ENCODE results near the gene CREBL2. TPM values are rescaled to one million over a fixed set of nuclear protein-coding genes. Genes with fewer than 3 reads are reported as not detected.
"Not testable (repeated sequence)": the region's sequence is repeated elsewhere in the genome, so short reads cannot be mapped to it uniquely, and the experiment has no call there.

CREBL2 gene
- total RNA-seq, 1 donor, result 33.2 TPM

GRCh38 chr12:12610711-12611110 lies 965 bp upstream of the CREBL2 start:
- no peak for TF ChIP-seq CTCF (IDR thresholded peaks at IDR 0.05; ENCODE audit: insufficient read depth, low read depth, low read length)
- DNase-seq (ENCODE audit: low read depth), result no peak
- H3K4me3 ChIP-seq (ENCODE audit: low read depth, low read length), result no peak overlapping the region

- no peak for TF ChIP-seq CTCF (IDR thresholded peaks at IDR 0.05; ENCODE audit: insufficient read depth, low read depth, low read length)
- H3K4me3 ChIP-seq (ENCODE audit: low read depth, low read length), result peak overlapping the region; percentile 79
- peak; percentile 74 for DNase-seq (ENCODE audit: low read depth)
These were observed 682 bp downstream of the CREBL2 start for GRCh38 chr12:12612358-12612757.

GRCh38 chr12:12613344-12613743 lies 1.7 kb downstream of the CREBL2 start:
- no peak overlapping the region for H3K4me3 ChIP-seq (ENCODE audit: low read depth, low read length)
- no peak for DNase-seq (ENCODE audit: low read depth)
- no peak for TF ChIP-seq CTCF (IDR thresholded peaks at IDR 0.05; ENCODE audit: insufficient read depth, low read depth, low read length)

GRCh38 chr12:12614342-12614741 lies 2.7 kb downstream of the CREBL2 start:
- TF ChIP-seq CTCF (IDR thresholded peaks at IDR 0.05; ENCODE audit: insufficient read depth, low read depth, low read length), result no peak
- no peak for DNase-seq (ENCODE audit: low read depth)
- H3K4me3 ChIP-seq (ENCODE audit: low read depth, low read length), result no peak overlapping the region

- TF ChIP-seq CTCF (IDR thresholded peaks at IDR 0.05; ENCODE audit: insufficient read depth, low read depth, low read length), result no peak
- H3K4me3 ChIP-seq (ENCODE audit: low read depth, low read length), result no peak overlapping the region
- DNase-seq (ENCODE audit: low read depth), result no peak
These were observed 5.0 kb downstream of the CREBL2 start for GRCh38 chr12:12616512-12617310.

GRCh38 chr12:12618064-12618463 lies 6.4 kb downstream of the CREBL2 start:
- H3K4me3 ChIP-seq (ENCODE audit: low read depth, low read length); DNase-seq (ENCODE audit: low read depth): not testable (repeated sequence)

- no peak for TF ChIP-seq CTCF (IDR thresholded peaks at IDR 0.05; ENCODE audit: insufficient read depth, low read depth, low read length)
- no peak overlapping the region for H3K4me3 ChIP-seq (ENCODE audit: low read depth, low read length)
- no peak for DNase-seq (ENCODE audit: low read depth)
These were observed 9.1 kb downstream of the CREBL2 start for GRCh38 chr12:12620730-12621315.
